GM18499 (cell line): Measurements from ENCODE around the gene GUCY2C.
"Not testable (repeated sequence)": the region's sequence is repeated elsewhere in the genome, so short reads cannot be mapped to it uniquely, and the experiment has no call there.

ENCODE experiments used
- ATAC-seq: cut with Tn5 transposase; IDR thresholded peaks from one replicate; pipeline ENCODE4 v1.9.1; 2021; ENCODE audit warnings: moderate number of reproducible peaks; ENCODE audit not compliant: insufficient read depth, unreplicated experiment

The GUCY2C gene

DNA sequence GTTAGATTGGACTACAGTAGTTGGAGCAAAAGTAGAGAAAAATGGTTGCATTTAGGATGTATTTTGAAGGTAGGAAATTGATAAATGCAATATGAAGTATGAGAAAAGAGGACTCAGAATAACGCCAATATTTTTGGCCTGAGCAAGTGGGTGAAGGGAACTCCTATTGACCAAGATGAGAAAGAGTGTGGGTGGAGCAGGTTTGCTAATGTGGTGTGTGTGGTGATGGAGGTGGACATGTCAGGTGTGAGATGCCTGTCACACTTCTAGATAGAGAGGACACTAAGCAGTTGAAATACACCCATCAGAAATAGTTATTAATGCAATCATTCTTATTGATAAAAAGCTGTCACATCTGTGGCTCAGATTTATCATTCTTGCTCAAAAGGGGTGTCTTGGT, 7.3 kb downstream of the GUCY2C start:
- ATAC-seq, result no peak

DNA sequence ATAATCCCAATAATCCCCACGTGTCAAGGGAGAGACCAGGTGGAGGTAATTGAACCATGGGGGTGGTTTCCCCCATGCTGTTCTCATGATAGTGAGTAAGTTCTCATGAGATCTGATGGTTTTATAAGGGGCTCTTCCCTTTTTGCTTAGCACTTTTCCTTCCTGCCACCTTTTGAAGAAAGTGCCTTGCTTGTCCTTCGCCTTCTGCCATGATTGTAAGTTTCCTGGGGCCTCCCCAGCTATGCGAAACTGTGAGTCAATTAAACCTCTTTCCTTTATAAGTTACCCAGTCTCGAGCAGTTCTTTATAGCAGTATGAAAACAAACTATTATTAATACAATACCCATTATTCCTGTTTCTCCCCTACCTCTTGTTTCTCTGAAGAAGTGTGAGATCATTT, 14.2 kb downstream of the GUCY2C start:
- not testable (repeated sequence) for ATAC-seq

GRCh38 chr12:14681625-14682024, 14.8 kb downstream of the GUCY2C start:
- ATAC-seq, result no peak

GRCh38 chr12:14681190-14681589, 15.2 kb downstream of the GUCY2C start:
- no peak for ATAC-seq

DNA sequence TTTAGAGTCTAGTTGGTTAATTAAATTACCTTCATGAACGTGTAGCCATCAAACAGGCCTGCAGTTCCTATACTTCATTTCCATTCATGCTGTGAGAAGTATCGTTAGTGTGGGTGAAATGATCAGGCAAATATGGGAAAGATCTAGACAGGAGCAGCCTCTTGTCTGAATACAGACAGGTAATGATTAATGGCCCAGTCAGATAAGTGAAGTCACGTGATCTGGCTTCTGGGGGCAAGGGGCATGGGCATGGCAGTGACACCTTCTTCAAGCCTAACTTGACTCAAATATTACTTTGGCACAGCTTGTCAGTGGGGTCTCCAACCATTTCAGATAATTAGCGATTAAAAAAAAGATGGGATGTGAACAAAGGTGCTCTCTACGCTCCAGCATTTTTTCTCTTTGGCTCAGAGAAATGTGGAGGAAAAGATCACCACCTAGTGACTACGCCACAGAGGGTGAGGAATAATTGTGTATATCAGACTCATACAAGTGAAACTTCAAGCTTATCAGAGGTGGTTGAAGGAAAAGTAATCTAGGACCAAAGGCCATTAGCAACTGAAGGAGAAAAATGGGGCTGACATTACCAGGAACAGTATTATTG, 17.8 kb downstream of the GUCY2C start:
- no peak for ATAC-seq

GRCh38 chr12:14668591-14668990, 27.8 kb downstream of the GUCY2C start:
- ATAC-seq, result no peak

GRCh38 chr12:14665354-14666348, 30.7 kb downstream of the GUCY2C start:
- ATAC-seq, result no peak

DNA sequence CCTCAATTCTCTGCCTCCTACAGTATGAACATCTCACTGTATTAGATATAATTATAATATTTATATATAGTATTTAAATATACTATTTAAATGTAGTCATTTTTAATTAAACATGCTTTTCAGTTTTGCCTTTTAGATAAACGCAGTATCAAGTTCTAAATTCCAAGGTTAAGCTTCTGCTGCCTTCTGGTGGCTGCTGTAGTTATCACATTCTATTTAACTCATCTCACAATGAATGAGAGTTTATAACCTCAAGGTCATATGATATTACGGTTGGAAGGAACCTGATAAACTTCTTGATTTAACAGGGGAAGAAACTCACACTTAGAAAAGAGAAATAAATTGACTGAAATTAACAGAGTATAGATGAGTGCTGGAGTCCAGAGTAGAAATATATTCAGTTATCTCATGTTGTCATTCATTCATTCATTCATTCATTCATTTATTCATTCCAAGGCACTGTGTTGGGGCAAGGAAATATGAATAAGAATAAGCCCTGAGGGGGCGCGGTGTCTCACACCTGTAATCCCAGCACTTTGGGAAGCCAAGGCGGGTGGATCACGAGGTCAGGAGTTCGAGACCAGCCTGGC, 31.9 kb downstream of the GUCY2C start:
- no peak for ATAC-seq

- no peak for ATAC-seq
These were observed 33.4 kb downstream of the GUCY2C start for GRCh38 chr12:14663002-14663401.

DNA sequence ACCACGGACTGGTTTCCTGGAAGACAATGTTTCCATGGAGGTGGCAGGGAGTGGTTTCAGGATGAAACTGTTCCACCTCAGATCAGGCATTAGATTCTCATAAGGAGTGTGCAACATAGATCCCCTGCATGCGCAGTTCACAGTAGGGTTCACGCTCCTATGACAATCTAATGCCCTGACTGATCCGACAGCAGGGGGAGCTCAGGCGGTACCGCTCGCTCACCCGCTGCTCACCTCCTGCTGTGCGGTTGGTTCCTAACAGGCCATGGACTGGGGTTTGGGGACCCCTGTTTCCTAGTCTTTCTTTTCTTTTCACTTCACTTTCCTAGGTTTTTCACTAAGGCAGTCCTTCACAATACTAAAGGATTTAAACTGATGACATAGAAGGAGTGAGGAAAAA, 39.6 kb downstream of the GUCY2C start:
- ATAC-seq, result no peak

DNA sequence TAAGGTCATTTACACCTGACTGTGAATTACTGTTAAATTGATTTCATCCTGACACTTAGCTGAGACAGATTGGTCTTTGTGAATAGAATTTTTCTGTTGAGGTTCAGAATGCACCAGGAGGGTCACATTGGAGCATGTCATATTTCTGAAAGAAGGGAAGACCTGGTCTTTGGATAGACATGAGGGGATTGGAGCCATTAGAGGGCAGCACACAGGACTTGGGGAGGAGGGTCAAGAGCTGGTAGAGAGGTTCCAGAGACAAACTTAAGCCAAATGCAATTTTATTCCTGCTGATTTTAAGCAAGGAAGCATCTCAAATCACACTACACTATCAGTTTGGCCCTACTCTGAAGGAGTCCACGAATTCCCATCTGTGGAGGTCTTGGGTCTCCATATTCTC, 41.1 kb downstream of the GUCY2C start:
- ATAC-seq, result no peak

DNA sequence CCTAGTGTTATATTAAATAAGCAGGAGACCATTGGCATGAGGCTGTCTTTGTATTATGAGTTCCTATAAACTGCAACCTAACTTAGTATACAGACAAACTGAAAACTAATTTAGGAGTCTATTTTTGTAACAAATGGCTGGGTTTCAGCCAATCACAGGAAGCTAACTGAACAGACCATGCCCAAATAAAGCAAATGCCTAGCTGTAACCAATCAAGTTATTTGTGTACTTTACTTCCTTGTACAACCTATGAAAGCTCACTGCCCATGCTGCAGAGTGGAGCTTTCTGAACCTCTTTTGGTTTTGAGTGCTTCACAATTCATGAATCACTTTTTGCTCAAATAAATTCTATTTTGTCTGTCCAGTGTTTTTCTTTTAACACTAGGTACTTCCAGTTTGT, 41.6 kb downstream of the GUCY2C start:
- no peak for ATAC-seq

GRCh38 chr12:14654416-14654815, 42.0 kb downstream of the GUCY2C start:
- ATAC-seq, result no peak

- no peak for ATAC-seq
These were observed 43.9 kb downstream of the GUCY2C start for GRCh38 chr12:14652483-14652882.

DNA sequence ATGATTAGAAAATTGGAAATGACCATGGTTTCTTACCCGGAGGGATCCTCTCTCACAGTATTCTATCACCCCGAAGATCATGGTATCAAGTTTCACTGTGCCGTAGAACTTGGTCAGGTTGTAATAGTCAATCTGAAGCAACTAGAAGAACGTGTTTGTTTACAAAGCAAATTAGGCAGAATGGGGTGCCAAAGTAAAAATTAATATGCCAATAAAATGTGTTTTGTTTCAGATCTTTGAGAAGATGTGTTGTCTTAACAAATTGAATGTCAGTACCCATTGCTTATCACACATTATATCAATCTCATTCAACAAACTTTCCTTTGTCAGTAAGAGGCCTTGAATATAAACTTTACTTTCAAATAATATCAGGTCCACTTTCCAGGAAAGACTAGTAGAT, 45.0 kb downstream of the GUCY2C start:
- no peak for ATAC-seq

DNA sequence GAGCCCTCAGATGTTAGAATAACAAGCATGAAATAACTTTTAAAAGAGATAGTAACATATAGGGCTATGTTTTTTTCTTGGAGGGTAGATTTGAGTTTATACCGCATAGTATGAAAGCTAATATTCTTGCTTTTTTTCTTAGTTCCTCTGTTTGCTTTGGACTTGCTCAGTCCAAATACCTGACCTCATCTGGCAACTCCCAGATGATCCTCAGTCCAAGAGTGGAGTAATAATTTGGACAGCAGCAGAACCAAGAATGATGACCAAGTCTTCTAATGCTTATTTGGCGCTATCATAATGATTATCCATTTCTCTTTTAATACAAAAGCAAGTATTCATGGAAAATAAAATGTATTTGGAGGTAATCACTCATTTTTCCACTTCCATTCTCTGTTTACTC, 45.6 kb downstream of the GUCY2C start:
- no peak for ATAC-seq

DNA sequence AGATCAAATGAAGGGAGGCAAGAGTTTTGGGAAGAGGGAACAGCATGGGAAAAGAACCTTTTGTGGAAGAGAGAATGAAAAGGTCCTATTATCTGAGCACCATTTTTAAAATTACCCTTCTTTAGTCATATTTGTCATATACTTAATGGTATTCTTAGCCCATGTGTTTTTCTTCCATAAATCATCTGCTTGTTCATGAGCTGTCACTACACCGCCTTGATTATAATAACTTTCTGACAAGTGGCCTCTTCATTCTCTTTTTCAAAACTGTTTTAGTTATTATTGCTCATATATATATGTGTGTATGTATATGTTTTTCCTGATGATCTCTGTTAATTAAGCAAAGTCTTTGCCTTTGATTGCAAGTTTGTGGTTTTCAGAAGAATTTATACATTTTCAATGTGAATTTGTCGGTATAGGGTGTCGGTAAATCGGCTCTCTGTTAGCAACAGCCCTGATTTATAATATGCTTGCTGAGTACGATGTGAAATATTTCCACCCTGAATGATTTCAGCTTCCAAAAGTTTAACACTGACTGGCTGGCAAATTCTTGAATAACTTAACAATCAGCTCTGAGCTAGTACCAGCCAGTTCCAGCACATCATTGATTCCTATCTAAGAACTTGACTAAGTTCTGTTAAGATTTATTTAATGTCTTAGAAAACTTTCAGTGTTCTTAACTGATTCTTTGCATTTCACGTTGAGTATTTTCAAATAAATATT, 49.2 kb downstream of the GUCY2C start:
- no peak for ATAC-seq

DNA sequence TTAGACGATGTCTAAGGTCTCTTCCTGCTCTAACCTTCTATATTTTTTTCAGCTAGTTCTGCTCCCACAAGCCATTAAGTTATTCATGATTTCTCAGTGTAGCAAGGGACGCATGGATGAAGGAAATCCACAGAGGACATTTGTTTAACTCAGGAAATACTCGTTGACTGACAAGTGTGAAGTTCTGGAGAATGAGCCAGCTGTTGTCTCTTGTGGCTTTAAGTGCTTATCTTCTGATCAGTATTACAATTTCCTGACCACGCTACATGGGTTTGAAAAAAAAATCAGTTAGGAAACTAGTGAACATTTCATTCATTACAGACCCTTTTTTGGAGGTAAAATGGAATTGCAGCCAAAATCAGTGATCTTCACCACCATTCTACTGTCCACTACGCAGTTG, 53.1 kb downstream of the GUCY2C start:
- ATAC-seq, result no peak

DNA sequence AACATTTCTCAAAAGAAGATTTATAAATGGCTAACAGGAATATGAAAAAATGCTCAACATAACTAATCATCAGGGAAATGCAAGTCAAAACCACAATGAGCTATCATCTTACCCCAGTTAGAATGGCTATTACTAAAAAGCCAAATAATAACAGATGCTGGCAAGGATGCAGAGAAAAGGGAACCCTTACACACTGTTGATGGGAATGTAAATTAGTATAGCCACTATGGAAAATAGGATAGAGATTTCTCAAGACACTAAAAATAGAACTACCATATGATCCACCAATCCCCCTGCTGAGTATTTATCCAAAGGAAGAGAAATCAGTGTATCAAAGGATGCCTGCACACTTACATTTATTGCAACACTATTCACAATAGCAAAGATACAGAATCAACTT, 58.3 kb downstream of the GUCY2C start:
- no peak for ATAC-seq

- ATAC-seq, result no peak
These were observed 60.6 kb downstream of the GUCY2C start for GRCh38 chr12:14635776-14636175.

- ATAC-seq, result no peak
These were observed 65.6 kb downstream of the GUCY2C start for GRCh38 chr12:14630793-14631192.
